GM04504 (cell line): ENCODE data around the gene GPR50.

ENCODE experiments used
- DNase-seq: peaks from one replicate; pipeline ENCODE4 v3.0.0-alpha.2; 2012; ENCODE audit warnings: low read depth

The GPR50 gene

DNA sequence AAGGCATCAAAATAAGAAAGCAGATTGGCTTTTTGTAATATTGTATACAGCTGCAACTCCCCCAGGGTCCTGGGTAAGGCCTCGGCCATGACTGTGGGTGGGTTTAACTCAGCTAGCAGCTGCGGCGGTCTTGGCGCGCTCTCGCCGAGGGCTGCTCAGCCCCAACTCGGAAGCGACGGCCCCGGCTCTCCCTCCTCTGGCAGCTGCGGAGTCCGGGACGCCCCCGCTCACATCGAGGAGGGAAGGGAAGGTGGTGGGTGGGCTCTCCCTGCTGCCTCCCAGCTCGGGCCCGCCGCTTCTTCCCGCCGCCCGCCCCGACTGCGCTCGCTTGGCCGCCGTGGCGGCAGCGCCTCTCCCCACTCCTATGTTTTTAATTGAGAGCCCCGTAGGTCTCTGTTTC, 51.2 kb downstream of the GPR50 start:
- DNase-seq, result no peak

DNA sequence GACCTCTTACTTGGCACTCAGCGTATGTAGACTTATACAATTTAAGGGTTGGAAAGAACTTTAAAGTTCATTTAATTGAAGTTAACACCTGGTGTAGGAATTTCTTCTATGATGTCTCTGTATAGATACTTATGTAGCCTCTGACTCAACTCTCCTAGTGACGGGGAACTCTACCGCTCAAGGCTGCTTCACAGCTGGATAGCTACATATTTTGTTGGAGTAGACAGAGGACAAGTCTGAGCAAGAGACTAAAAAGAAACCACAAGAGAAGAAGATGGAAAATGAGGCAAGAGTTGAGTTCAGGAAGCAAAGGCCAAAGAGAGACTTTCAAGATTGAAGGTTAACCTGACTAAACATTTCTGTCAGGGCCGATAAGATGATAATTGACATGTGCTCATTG, 52.6 kb downstream of the GPR50 start:
- DNase-seq, result no peak
